Choroid plexus epithelial cell (primary cell): ENCODE measurements around the gene TVP23A.

Experiments used
- DNase-seq: peaks from one replicate; pipeline ENCODE4 v3.0.0-alpha.2; 2010; ENCODE audit warnings: low read depth
- H3K4me3 ChIP-seq: 2 replicates; pipeline ENCODE4 v1.5.1; 2011; ENCODE audit warnings: low read depth, mild to moderate bottlenecking, control low read depth, low read length, moderate library complexity
- CTCF ChIP-seq: conservative IDR thresholded peaks from 2 replicates; pipeline ENCODE4 v1.5.1; 2011; ENCODE audit warnings: low read depth, mild to moderate bottlenecking, control low read depth, inconsistent platforms, low read length, moderate library complexity

TVP23A gene

DNA sequence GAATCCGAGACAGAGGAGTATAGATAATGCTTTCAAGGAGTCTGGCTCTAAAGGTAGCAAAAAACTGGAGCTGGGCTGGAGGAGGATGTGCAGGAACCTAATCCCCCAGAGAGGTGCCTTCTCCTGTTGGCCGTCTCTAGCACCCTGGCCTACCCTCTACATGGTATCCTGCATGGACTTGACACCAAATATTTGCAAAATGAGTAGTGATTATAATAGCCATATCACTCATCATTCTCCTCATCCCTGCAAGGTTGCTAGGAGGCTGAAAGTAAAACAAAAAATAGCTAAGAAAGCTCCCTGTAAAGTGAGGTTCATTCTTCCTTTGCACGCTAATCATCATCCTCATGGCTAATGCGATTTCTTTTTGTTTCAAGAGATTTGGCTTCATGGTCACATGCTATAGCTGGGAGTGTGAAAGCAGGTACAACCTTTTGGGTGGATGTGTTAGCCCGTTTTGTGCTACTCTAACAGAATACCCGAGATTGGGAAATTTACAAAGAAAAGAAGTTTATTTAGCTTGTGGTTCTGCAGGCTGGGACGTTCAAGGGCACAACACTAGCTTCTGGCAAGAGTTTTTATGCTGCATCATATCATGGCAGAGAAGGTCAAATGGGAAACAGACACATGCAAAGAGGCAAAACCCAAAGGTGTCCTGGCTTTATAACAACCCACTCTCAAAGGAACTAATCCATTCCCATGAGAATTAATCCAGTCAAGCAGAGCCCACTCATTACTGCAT is 31.3 kb upstream of the TVP23A start:
- no peak overlapping the region for H3K4me3 ChIP-seq
- no peak for DNase-seq
- TF ChIP-seq CTCF = no peak

- TF ChIP-seq CTCF = no peak
- H3K4me3 ChIP-seq = no peak overlapping the region
- DNase-seq = no peak
These were observed 28.6 kb upstream of the TVP23A start for GRCh38 chr16:10847176-10847575.

GRCh38 chr16:10846213-10846998 is 27.8 kb upstream of the TVP23A start:
- H3K4me3 ChIP-seq = no peak overlapping the region
- DNase-seq = no peak
- no peak for TF ChIP-seq CTCF

DNA sequence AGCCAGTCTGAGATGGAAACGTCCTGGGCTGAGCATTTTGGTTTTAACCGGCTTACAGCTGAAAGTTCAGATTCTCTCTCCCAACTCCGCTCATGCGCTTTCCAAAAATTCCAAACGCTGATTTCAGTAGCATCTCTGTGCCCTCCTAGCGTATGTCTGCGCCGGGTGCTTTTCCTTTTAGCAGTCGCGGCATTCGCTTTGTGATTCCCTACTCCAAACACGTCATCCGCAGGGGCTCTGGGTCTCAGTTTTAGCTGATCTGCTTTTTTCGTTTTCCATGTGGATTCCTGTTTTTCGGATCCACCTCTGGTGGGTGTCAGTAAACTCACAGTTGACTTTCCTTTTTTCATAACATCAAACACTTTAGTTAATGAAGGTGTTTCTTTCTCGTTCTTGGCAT is 22.1 kb upstream of the TVP23A start:
- no peak overlapping the region for H3K4me3 ChIP-seq
- no peak for DNase-seq
- no peak for TF ChIP-seq CTCF

DNA sequence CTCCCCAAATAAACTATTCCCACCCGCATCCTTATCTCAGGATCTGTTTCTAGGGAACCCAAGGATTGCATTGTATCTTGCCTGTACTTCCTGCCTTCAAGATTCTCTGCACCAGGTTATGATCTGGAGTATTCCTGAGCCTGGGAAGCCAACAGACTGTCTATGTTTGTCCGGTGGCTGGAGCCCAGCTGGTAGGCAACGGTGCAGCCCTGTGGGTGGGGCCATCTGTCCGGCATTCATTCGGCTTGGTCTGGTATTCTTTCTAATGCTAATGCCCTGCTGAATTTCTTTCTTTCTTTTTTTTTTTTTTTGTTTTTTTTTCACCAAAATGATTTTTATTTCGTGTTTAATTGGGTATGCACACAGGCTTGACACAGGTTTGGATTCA is 20.7 kb upstream of the TVP23A start:
- no peak for DNase-seq
- H3K4me3 ChIP-seq = no peak overlapping the region
- TF ChIP-seq CTCF = no peak

- TF ChIP-seq CTCF = no peak
- H3K4me3 ChIP-seq = no peak overlapping the region
- DNase-seq = no peak
These were observed 20.2 kb upstream of the TVP23A start for GRCh38 chr16:10838621-10839278.
